Smooth muscle cell (in vitro differentiated cells): ENCODE data around the gene TEK. TPM values are rescaled to one million over a fixed set of nuclear protein-coding genes. Genes with fewer than 3 reads are reported as not detected.

Experiments
- DNase-seq: peaks from one replicate; lab custom pipeline; 2025; ENCODE audit not compliant: unreplicated experiment; lab: John Stamatoyannopoulos, UW
- H2AFZ ChIP-seq: fragments of 200-600 bp; sonication (generic); 2 replicates; pipeline ENCODE4 v1.6.0; 2016; ENCODE audit warnings: antibody characterized with exemption, low read depth, mild to moderate bottlenecking
- H3F3A ChIP-seq: fragments of 200-600 bp; sonication (generic); 2 replicates; pipeline ENCODE4 v1.6.0; 2017; ENCODE audit warnings: antibody characterized with exemption, low read depth
- H3K27ac ChIP-seq: fragments of 200-600 bp; sonication (generic); 2 replicates; pipeline ENCODE4 v1.5.1; 2016; ENCODE audit warnings: low read depth, mild to moderate bottlenecking
- H3K27me3 ChIP-seq: fragments of 200-600 bp; sonication (generic); 2 replicates; pipeline ENCODE4 v1.6.1; 2016; ENCODE audit warnings: low read depth, mild to moderate bottlenecking
- H3K36me3 ChIP-seq: fragments of 200-600 bp; sonication (generic); 2 replicates; pipeline ENCODE4 v1.5.1; 2016; ENCODE audit warnings: low read depth
- H3K4me1 ChIP-seq: fragments of 200-600 bp; sonication (generic); 2 replicates; pipeline ENCODE4 v1.5.1; 2016; ENCODE audit warnings: low read depth
- H3K4me2 ChIP-seq: fragments of 200-600 bp; sonication (generic); 2 replicates; pipeline ENCODE4 v1.6.0; 2016; ENCODE audit warnings: mild to moderate bottlenecking
- H3K4me3 ChIP-seq: fragments of 200-600 bp; sonication (generic); 2 replicates; pipeline ENCODE4 v1.5.1; 2016; ENCODE audit warnings: mild to moderate bottlenecking
- H3K79me2 ChIP-seq: fragments of 200-600 bp; sonication (generic); 2 replicates; pipeline ENCODE4 v1.6.0; 2016; ENCODE audit warnings: low read depth, mild to moderate bottlenecking
- H3K9ac ChIP-seq: fragments of 200-600 bp; sonication (generic); 2 replicates; pipeline ENCODE4 v1.6.0; 2016; ENCODE audit warnings: low read depth
- H3K9me3 ChIP-seq: fragments of 200-600 bp; sonication (generic); replicated peaks from 2 replicates; pipeline ENCODE4 v1.5.1; 2016; ENCODE audit warnings: low read depth
- H4K20me1 ChIP-seq: fragments of 200-600 bp; sonication (generic); 2 replicates; pipeline ENCODE4 v1.6.0; 2016; ENCODE audit warnings: low read depth
- WGBS: methylation state at CpG from one replicate; pipeline ENCODE4 v1.1.7; 2016; ENCODE audit warnings: low lambda C conversion rate; 5-methylcytosine and 5-hydroxymethylcytosine counted together
- polyA plus RNA-seq: library from polyadenylated mRNA; unstranded; fragments of >200 nt; fragmentation: Nextera tagmentation; extraction: Ambion mirVana; gene quantifications from 2 replicates; pipeline ENCODE4 v1.2.1, GENCODE V29; 2016
- total RNA-seq: library from RNA; depleted of rRNA; stranded (reverse); fragments of >200 nt; gene quantifications from 2 replicates; pipeline ENCODE4 v1.2.3, GENCODE V29; 2014
- TF ChIP-seq, protein P1 (sequence below): fragments of 200-600 bp; sonication (generic); IDR thresholded peaks from 2 replicates; pipeline ENCODE4 v1.5.1; 2017; ENCODE audit warnings: borderline replicate concordance, mild to moderate bottlenecking, antibody characterized with exemption; ENCODE audit not compliant: insufficient read depth, poor library complexity, severe bottlenecking

The TEK gene
- total and polyA plus RNA-seq, 2 experiments from 2014 or later, result 36.0 to 58.9 TPM

DNA sequence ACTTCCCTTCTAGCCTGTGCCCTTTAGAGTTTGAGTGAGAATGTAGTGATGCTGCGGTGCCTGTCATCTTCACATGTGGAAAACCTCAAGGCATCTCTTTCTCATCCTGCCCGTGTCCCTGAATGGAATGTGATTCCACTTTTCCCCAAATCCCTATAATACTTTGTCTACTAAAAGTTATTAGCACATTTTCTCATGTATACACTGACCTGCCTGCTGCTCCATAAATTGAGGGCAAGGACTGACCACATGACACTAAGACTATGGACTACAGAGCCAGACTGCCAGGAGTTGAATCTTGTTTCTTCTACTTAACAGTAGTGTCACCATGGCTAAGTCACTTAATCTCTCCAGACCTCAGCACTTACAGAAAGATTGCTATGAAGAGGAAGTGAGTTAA, 93.0 kb downstream of the TEK start:
- H3K4me1 ChIP-seq, result peaks cover 3% of the 10 kb centered on the region
- TF ChIP-seq, protein P1, sequence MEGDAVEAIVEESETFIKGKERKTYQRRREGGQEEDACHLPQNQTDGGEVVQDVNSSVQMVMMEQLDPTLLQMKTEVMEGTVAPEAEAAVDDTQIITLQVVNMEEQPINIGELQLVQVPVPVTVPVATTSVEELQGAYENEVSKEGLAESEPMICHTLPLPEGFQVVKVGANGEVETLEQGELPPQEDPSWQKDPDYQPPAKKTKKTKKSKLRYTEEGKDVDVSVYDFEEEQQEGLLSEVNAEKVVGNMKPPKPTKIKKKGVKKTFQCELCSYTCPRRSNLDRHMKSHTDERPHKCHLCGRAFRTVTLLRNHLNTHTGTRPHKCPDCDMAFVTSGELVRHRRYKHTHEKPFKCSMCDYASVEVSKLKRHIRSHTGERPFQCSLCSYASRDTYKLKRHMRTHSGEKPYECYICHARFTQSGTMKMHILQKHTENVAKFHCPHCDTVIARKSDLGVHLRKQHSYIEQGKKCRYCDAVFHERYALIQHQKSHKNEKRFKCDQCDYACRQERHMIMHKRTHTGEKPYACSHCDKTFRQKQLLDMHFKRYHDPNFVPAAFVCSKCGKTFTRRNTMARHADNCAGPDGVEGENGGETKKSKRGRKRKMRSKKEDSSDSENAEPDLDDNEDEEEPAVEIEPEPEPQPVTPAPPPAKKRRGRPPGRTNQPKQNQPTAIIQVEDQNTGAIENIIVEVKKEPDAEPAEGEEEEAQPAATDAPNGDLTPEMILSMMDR, result no peak
- no peak for DNase-seq
- H3K9ac ChIP-seq, result no peak overlapping the region
- WGBS, result 34% methylated on average over 2 of the region's 2 CpGs
- H3K79me2 ChIP-seq, result no peaks in the 10 kb centered on the region
- H3K9me3 ChIP-seq, result no peaks in the 10 kb centered on the region
- H3K36me3 ChIP-seq, result no peaks in the 10 kb centered on the region
- no peak overlapping the region for H3K4me3 ChIP-seq
- H4K20me1 ChIP-seq, result no peaks in the 10 kb centered on the region
- no peak overlapping the region for H2AFZ ChIP-seq
- peaks cover 26% of the 10 kb centered on the region for H3F3A ChIP-seq
- peak overlapping the region; percentile 17 for H3K4me2 ChIP-seq
- H3K27me3 ChIP-seq, result no peaks in the 10 kb centered on the region
- peak overlapping the region; percentile 36 for H3K27ac ChIP-seq

DNA sequence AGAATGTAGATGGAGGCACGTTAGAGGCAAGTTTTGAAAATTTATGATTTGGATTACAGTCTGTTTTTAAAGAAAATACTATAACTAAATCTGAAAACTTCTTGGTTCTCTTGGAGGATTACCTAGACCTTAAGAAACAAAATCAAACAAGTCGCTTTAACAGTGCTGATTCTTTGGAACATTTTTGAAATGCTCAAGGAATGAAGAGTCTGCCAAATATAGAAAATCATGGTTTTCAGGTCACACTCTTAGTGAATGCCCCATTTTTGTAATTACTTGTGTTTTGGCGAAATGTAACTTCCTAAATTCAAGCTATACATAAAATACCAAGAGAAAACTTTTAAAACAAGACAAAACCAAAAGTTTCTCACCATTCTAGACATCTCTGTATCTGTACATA, 94.8 kb downstream of the TEK start:
- no peak overlapping the region for H3K9ac ChIP-seq
- H3K27me3 ChIP-seq, result no peaks in the 10 kb centered on the region
- H3K4me3 ChIP-seq, result no peak overlapping the region
- no peaks in the 10 kb centered on the region for H3K36me3 ChIP-seq
- no peak overlapping the region for H2AFZ ChIP-seq
- 86% methylated on average over 3 of the region's 3 CpGs for WGBS
- H3K4me1 ChIP-seq, result peaks cover 3% of the 10 kb centered on the region
- H3K4me2 ChIP-seq, result peak overlapping the region; percentile 27
- no peaks in the 10 kb centered on the region for H3K9me3 ChIP-seq
- TF ChIP-seq, protein P1, result no peak
- H3K27ac ChIP-seq, result no peak overlapping the region
- peaks cover 26% of the 10 kb centered on the region for H3F3A ChIP-seq
- no peaks in the 10 kb centered on the region for H3K79me2 ChIP-seq
- H4K20me1 ChIP-seq, result no peaks in the 10 kb centered on the region
- no peak for DNase-seq

DNA sequence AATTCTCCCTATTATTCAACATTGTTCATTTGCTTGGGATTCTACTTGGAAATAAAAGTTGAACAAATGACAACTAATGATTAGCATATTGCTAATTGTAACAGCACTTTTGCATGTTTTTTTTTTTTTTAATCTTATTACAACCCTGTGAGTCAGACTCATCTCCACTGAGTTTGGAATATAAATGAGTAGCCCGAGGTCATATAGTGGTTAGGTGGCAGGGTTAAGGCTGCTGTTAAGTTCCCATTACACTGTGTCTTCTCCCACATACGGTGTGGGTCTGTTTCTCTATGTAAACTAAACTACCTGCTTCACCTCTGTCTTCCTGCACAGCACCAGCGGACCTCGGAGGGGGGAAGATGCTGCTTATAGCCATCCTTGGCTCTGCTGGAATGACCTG, 95.6 kb downstream of the TEK start:
- no peak overlapping the region for H3K27ac ChIP-seq
- H2AFZ ChIP-seq, result no peak overlapping the region
- no peaks in the 10 kb centered on the region for H3K79me2 ChIP-seq
- no peaks in the 10 kb centered on the region for H4K20me1 ChIP-seq
- H3K4me1 ChIP-seq, result peaks cover 3% of the 10 kb centered on the region
- no peak overlapping the region for H3K9ac ChIP-seq
- H3F3A ChIP-seq, result peaks cover 31% of the 10 kb centered on the region
- TF ChIP-seq, protein P1, result no peak
- WGBS, result 68% methylated on average over 4 of the region's 4 CpGs
- no peak for DNase-seq
- H3K9me3 ChIP-seq, result no peaks in the 10 kb centered on the region
- H3K36me3 ChIP-seq, result no peaks in the 10 kb centered on the region
- H3K27me3 ChIP-seq, result no peaks in the 10 kb centered on the region
- H3K4me3 ChIP-seq, result no peak overlapping the region
- peak overlapping the region; percentile 27 for H3K4me2 ChIP-seq

DNA sequence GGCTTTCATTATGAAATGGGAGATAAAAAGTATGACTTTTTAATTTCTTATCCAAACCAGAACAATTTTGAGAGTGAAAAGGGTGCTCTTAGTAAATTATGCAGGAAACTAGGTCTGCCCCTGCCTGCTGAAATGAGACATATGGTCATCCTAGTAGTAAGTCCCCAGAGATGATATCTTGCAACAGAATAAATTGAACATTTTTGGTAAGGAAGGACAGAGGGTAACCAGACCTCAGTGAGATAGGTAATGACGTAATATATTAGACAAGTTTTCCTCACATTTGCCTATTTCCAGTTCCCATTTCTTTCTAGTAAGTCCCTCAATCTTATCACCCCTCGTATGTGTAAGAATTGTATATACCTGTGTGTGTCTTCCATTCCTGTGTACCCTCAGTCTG, 96.2 kb downstream of the TEK start:
- Histone ChIP-seq H3K4me2 (peak overlapping the region; percentile 48), H3F3A (peaks cover 31% of the 10 kb centered on the region), H2AFZ (no peak overlapping the region), H3K36me3 (no peaks in the 10 kb centered on the region), H3K4me3 (no peak overlapping the region), H3K27ac (no peak overlapping the region), H3K9ac (no peak overlapping the region), H4K20me1 (no peaks in the 10 kb centered on the region), H3K9me3 (no peaks in the 10 kb centered on the region), H3K79me2 (no peaks in the 10 kb centered on the region), H3K27me3 (no peaks in the 10 kb centered on the region), H3K4me1 (peaks cover 3% of the 10 kb centered on the region)
- 94% methylated on average over 2 of the region's 2 CpGs for WGBS
- TF ChIP-seq, protein P1, result no peak
- DNase-seq, result no peak
